MM.1S (cell line): ENCODE results near the gene ERG.

Source experiments
- DNase-seq: peaks from one replicate; pipeline ENCODE4 v3.0.0-alpha.2; 2015
- H2AFZ ChIP-seq: fragments of 300-600 bp; sonication (generic); 2 replicates; pipeline ENCODE4 v1.6.0; 2016; ENCODE audit warnings: antibody characterized with exemption, low read length
- H3F3A ChIP-seq: fragments of 300-600 bp; sonication (generic); 2 replicates; pipeline ENCODE4 v1.6.1; 2016; ENCODE audit warnings: mild to moderate bottlenecking, antibody characterized with exemption, low read length, moderate library complexity, mixed read lengths; ENCODE audit not compliant: insufficient read depth
- H3K27ac ChIP-seq: fragments of 300-600 bp; sonication (generic); 2 replicates; pipeline ENCODE4 v1.5.1; 2016; ENCODE audit warnings: mild to moderate bottlenecking, low read length
- H3K27me3 ChIP-seq: fragments of 300-600 bp; sonication (generic); replicated peaks from 2 replicates; pipeline ENCODE4 v1.6.0; 2016; ENCODE audit warnings: low read length; ENCODE audit not compliant: insufficient read depth
- H3K36me3 ChIP-seq: fragments of 300-600 bp; sonication (generic); replicated peaks from 2 replicates; pipeline ENCODE4 v1.6.1; 2016; ENCODE audit warnings: mild to moderate bottlenecking, low read length, mixed read lengths; ENCODE audit not compliant: insufficient read depth
- H3K4me1 ChIP-seq: fragments of 300-600 bp; sonication (generic); 2 replicates; pipeline ENCODE4 v1.6.1; 2016; ENCODE audit warnings: low read length, mixed read lengths
- H3K4me2 ChIP-seq: fragments of 300-600 bp; sonication (generic); 2 replicates; pipeline ENCODE4 v1.6.0; 2016; ENCODE audit warnings: low read depth, low read length
- H3K4me3 ChIP-seq: fragments of 300-600 bp; sonication (generic); 2 replicates; pipeline ENCODE4 v1.5.1; 2016; ENCODE audit warnings: low read length, mixed read lengths
- H3K79me2 ChIP-seq: fragments of 300-600 bp; sonication (generic); 2 replicates; pipeline ENCODE4 v1.6.1; 2016; ENCODE audit warnings: mixed run types, low read length, mixed read lengths
- H3K9ac ChIP-seq: fragments of 300-600 bp; sonication (generic); 2 replicates; pipeline ENCODE4 v1.6.1; 2016; ENCODE audit warnings: low read length, mixed read lengths
- H3K9me2 ChIP-seq: fragments of 300-600 bp; sonication (generic); replicated peaks from 2 replicates; pipeline ENCODE4 v1.6.1; 2016; ENCODE audit warnings: mild to moderate bottlenecking, low read length, mixed read lengths; ENCODE audit not compliant: insufficient read depth
- H3K9me3 ChIP-seq: fragments of 300-600 bp; sonication (generic); replicated peaks from 2 replicates; pipeline ENCODE4 v1.6.1; 2016; ENCODE audit warnings: mild to moderate bottlenecking, low read length, mixed read lengths; ENCODE audit not compliant: insufficient read depth
- H4K20me1 ChIP-seq: fragments of 300-600 bp; sonication (generic); 2 replicates; pipeline ENCODE4 v1.6.1; 2016; ENCODE audit warnings: mild to moderate bottlenecking, low read length, moderate library complexity, mixed read lengths; ENCODE audit not compliant: insufficient read depth
- CTCF ChIP-seq: fragments of 300-600 bp; sonication (generic); IDR thresholded peaks from 2 replicates; pipeline ENCODE4 v1.5.1; 2016; ENCODE audit warnings: antibody characterized with exemption, low read length, mixed read lengths
- EZH2 ChIP-seq: fragments of 300-600 bp; sonication (generic); optimal IDR thresholded peaks from 2 replicates; pipeline ENCODE3; 2017; ENCODE audit warnings: low read depth, mild to moderate bottlenecking, antibody characterized with exemption, low read length, mixed read lengths
- EZH2phosphoT487 ChIP-seq: fragments of 300-600 bp; sonication (generic); IDR thresholded peaks from 2 replicates; pipeline ENCODE4 v1.6.1; 2018; ENCODE audit warnings: antibody characterized with exemption, low read length

ERG gene

GRCh38 chr21:38474796-38475195 is 23.5 kb downstream of the ERG start:
- TF ChIP-seq CTCF (no peak), EZH2phosphoT487 (no peak), EZH2 (no peak)
- Histone ChIP-seq H2AFZ (no peak overlapping the region), H3K9me3 (no peaks in the 10 kb centered on the region), H3K9ac (no peak overlapping the region), H3K27ac (no peak overlapping the region), H3K4me2 (no peak overlapping the region), H3K27me3 (no peaks in the 10 kb centered on the region), H3K4me1 (peaks cover 7% of the 10 kb centered on the region; the same call in 1 of the 2 replicates), H3K4me3 (no peak overlapping the region), H3F3A (no peaks in the 10 kb centered on the region), H3K79me2 (no peaks in the 10 kb centered on the region), H3K36me3 (no peaks in the 10 kb centered on the region), H3K9me2 (no peaks in the 10 kb centered on the region), H4K20me1 (no peaks in the 10 kb centered on the region)
- DNase-seq: no peak

DNA sequence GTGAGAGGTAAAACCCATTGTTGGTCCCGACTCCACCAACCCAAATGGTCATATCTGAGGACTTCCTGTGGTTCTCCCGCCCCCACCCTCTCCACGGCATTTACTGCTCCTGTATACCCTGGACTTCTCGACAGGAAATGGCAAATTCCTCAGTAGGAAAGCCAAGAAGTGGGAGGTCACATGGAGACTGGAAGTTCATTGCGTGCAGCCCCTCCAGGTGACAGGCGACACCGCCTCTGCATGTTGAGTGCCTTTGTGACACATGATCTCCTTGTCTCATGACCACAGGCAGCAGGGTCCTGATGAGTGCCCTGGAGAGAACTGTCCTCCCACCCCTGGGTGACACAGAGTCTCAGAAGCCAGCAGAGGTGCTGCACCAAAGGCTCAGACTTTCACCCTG is 24.2 kb downstream of the ERG start:
- no peaks in the 10 kb centered on the region for H3K79me2 ChIP-seq
- no peaks in the 10 kb centered on the region for H3K9me2 ChIP-seq
- no peaks in the 10 kb centered on the region for H3K27me3 ChIP-seq
- H2AFZ ChIP-seq: no peak overlapping the region
- DNase-seq: no peak
- H3F3A ChIP-seq: no peaks in the 10 kb centered on the region
- H4K20me1 ChIP-seq: no peaks in the 10 kb centered on the region
- no peak overlapping the region for H3K9ac ChIP-seq
- no peak overlapping the region for H3K27ac ChIP-seq
- H3K9me3 ChIP-seq: no peaks in the 10 kb centered on the region
- no peak overlapping the region for H3K4me3 ChIP-seq
- H3K36me3 ChIP-seq: no peaks in the 10 kb centered on the region
- H3K4me1 ChIP-seq: peaks cover 7% of the 10 kb centered on the region; the same call in 1 of the 2 replicates
- no peak for TF ChIP-seq CTCF
- no peak for TF ChIP-seq EZH2phosphoT487
- no peak for TF ChIP-seq EZH2
- H3K4me2 ChIP-seq: no peak overlapping the region

- Histone ChIP-seq H3K79me2 (no peaks in the 10 kb centered on the region), H3K4me3 (no peak overlapping the region), H3K27ac (no peak overlapping the region), H4K20me1 (no peaks in the 10 kb centered on the region), H3K36me3 (no peaks in the 10 kb centered on the region), H3K4me2 (no peak overlapping the region), H3K4me1 (no peaks in the 10 kb centered on the region), H3K27me3 (no peaks in the 10 kb centered on the region), H3K9me3 (no peaks in the 10 kb centered on the region), H3K9ac (no peak overlapping the region), H3K9me2 (no peaks in the 10 kb centered on the region), H2AFZ (no peak overlapping the region), H3F3A (no peaks in the 10 kb centered on the region)
- TF ChIP-seq EZH2phosphoT487 (no peak), EZH2 (no peak), CTCF (no peak)
- no peak for DNase-seq
These were observed 25.7 kb downstream of the ERG start for GRCh38 chr21:38472412-38473108.
